GM12878 (cell line): ENCODE measurements around the gene FUT3. TPM values are rescaled to one million over a fixed set of nuclear protein-coding genes. Genes with fewer than 3 reads are reported as not detected.
A peak's percentile ranks its signal among the peaks of the same experiment; 100 is the strongest.

ENCODE experiments used
- BACH1 ChIP-seq: fragments of 450-650 bp; IDR thresholded peaks from 2 replicates; pipeline ENCODE4 v1.6.1; 2017; ENCODE audit warnings: mild to moderate bottlenecking, borderline replicate concordance
- BHLHE40 ChIP-seq, 2 experiments: fragments of 450-650 bp in 1 of 2; IDR thresholded peaks; 2 replicates each; pipeline ENCODE4 v1.6.1; 2011 to 2017; ENCODE audit warnings: low read depth in 2 of 2, borderline replicate concordance in 1 of 2, improper control_type of control experiment in 1 of 2, low read length in 1 of 2, mild to moderate bottlenecking in 1 of 2
- CUX1 ChIP-seq: IDR thresholded peaks from 2 replicates; pipeline ENCODE4 v1.6.1; 2012; ENCODE audit warnings: improper control_type of control experiment, low read depth, low read length; ENCODE audit not compliant: insufficient replicate concordance
- E2F4 ChIP-seq: IDR thresholded peaks from 2 replicates; pipeline ENCODE4 v1.6.1; 2012; ENCODE audit warnings: low read depth, low read length, improper control_type of control experiment
- EP300 ChIP-seq, 2 experiments: fragments of 150-350 bp in 1 of 2; IDR thresholded peaks; 2 replicates each; pipeline ENCODE4 v1.6.1; 2011 to 2012; ENCODE audit warnings: low read depth in 2 of 2, low read length in 2 of 2, borderline replicate concordance in 1 of 2, improper control_type of control experiment in 1 of 2, inconsistent platforms in 1 of 2; ENCODE audit not compliant: control insufficient read depth in 1 of 2
- GABPA ChIP-seq: IDR thresholded peaks from 2 replicates; pipeline ENCODE4 v1.6.1; 2014; ENCODE audit warnings: antibody characterized with exemption, low read depth, mild to moderate bottlenecking, inconsistent platforms
- HSF1 ChIP-seq: fragments of 150-350 bp; IDR thresholded peaks from 2 replicates; pipeline ENCODE4 v1.6.1; 2014; ENCODE audit warnings: mild to moderate bottlenecking, low read depth, low read length
- JUND ChIP-seq: IDR thresholded peaks from 2 replicates; pipeline ENCODE4 v1.6.1; 2012; ENCODE audit warnings: low read depth, mild to moderate bottlenecking, low read length, improper control_type of control experiment, moderate library complexity
- LARP7 ChIP-seq: fragments of 450-650 bp; IDR thresholded peaks from 2 replicates; pipeline ENCODE4 v1.6.1; 2017; ENCODE audit warnings: mild to moderate bottlenecking
- MEF2B ChIP-seq: fragments of 450-650 bp; IDR thresholded peaks from 2 replicates; pipeline ENCODE4 v1.6.1; 2018; ENCODE audit warnings: mild to moderate bottlenecking, moderate library complexity; ENCODE audit not compliant: partially characterized antibody, poor library complexity, severe bottlenecking
- MXI1 ChIP-seq: fragments of 150-350 bp; IDR thresholded peaks from 2 replicates; pipeline ENCODE4 v1.6.1; 2011; ENCODE audit warnings: low read depth, mild to moderate bottlenecking, inconsistent platforms, low read length, improper control_type of control experiment
- NR2F1 ChIP-seq: fragments of 450-650 bp; conservative IDR thresholded peaks from 2 replicates; pipeline ENCODE4 v1.6.1; 2017; ENCODE audit warnings: mild to moderate bottlenecking
- PKNOX1 ChIP-seq: fragments of 450-650 bp; IDR thresholded peaks from 2 replicates; pipeline ENCODE4 v1.6.1; 2016; ENCODE audit warnings: mild to moderate bottlenecking
- RAD21 ChIP-seq: IDR thresholded peaks from 2 replicates; pipeline ENCODE4 v1.6.1; 2011; ENCODE audit warnings: mild to moderate bottlenecking, low read depth, low read length, moderate library complexity; ENCODE audit not compliant: insufficient read depth
- RUNX3 ChIP-seq: IDR thresholded peaks from 2 replicates; pipeline ENCODE4 v1.6.1; 2012; ENCODE audit warnings: low read length, inconsistent platforms
- SIN3A ChIP-seq: IDR thresholded peaks from 2 replicates; pipeline ENCODE4 v1.6.1; 2012; ENCODE audit warnings: low read depth, low read length, improper control_type of control experiment
- SUPT20H ChIP-seq: IDR thresholded peaks from 2 replicates; pipeline ENCODE4 v1.6.1; 2011; ENCODE audit warnings: low read depth, mild to moderate bottlenecking, low read length, moderate library complexity, borderline replicate concordance; ENCODE audit not compliant: control insufficient read depth
- TCF3 ChIP-seq: IDR thresholded peaks from 2 replicates; pipeline ENCODE4 v1.6.1; 2012; ENCODE audit warnings: low read depth, mild to moderate bottlenecking, low read length, borderline replicate concordance; ENCODE audit not compliant: insufficient read depth
- ZNF207 ChIP-seq: fragments of 450-650 bp; IDR thresholded peaks from 2 replicates; pipeline ENCODE4 v1.6.1; 2014; ENCODE audit warnings: antibody characterized with exemption, mild to moderate bottlenecking, borderline replicate concordance
- ZNF384 ChIP-seq: IDR thresholded peaks from 2 replicates; pipeline ENCODE4 v1.6.1; 2012; ENCODE audit warnings: low read depth, mild to moderate bottlenecking, low read length, improper control_type of control experiment, borderline replicate concordance
- polyA plus RNA-seq, 11 experiments: library from polyadenylated mRNA; depleted of rRNA in 4 of 11; unstranded in 6 of 11; stranded (reverse) in 5 of 11; fragments of >200 nt; fragmentation: Nextera tagmentation in 4 of 11; fragmentation: Illumina TruSeq in 1 of 11; extraction: Ambion mirVana in 4 of 11; extraction: Trizol in 1 of 11; gene quantifications; 1 replicate in 1 of 11; 2 replicates in 10 of 11; pipeline versions ENCODE4 v1.2.1 to v1.2.3, GENCODE V29; 2011 to 2016; ENCODE audit warnings: inconsistent platforms in 2 of 11, missing spikeins in 2 of 11, low read depth in 1 of 11
- total RNA-seq, 4 experiments: library from RNA; depleted of rRNA in 3 of 4; stranded (reverse); fragments of >200 nt in 3 of 4; fragmentation: Illumina TruSeq in 1 of 4; extraction: Trizol in 1 of 4; gene quantifications; 2 replicates each; pipeline versions ENCODE4 v1.2.1 to v1.2.3, GENCODE V29; 2013 to 2021

The FUT3 gene
- total and polyA plus RNA-seq, 10 of the 15 experiments (the other 5 are each of a cell fraction or from before 2014, with no cell fraction given), result 0.04 to 0.31 (median 0.07) TPM; not detected in 7

GRCh38 chr19:5826531-5827341 is 24.5 kb downstream of the FUT3 start (continued):
- TF ChIP-seq E2F4 (no peak), GABPA (no peak), PKNOX1 (peak; percentile 51; the same call in 1 of the 2 replicates), SUPT20H (no peak), BACH1 (no peak), RAD21 (no peak), TCF3 (peak; percentile 77), RUNX3 (peak; percentile 42; the same call in 1 of the 2 replicates), ZNF207 (no peak), HSF1 (no peak), BHLHE40 (IDR thresholded peaks at IDR 0.05; ENCODE audit: borderline replicate concordance in 1 of 2, low read depth in 2 of 2, low read length in 1 of 2) (peak; percentile 57 to 85; a peak in 3 of 4 replicates), EP300 (IDR thresholded peaks at IDR 0.05; ENCODE audit: borderline replicate concordance in 1 of 2, control insufficient read depth in 1 of 2, low read depth in 2 of 2, low read length in 2 of 2) (no peak), SIN3A (no peak), MXI1 (no peak), JUND (no peak), CUX1 (no peak), NR2F1 (no peak), ZNF384 (no peak), MEF2B (peak; percentile 41), LARP7 (no peak)
